Measurements from ENCODE around the gene GNG12.
"Not testable (repeated sequence)": the region's sequence is repeated elsewhere in the genome, so short reads cannot be mapped to it uniquely, and the experiment has no call there.

The GNG12 gene

DNA sequence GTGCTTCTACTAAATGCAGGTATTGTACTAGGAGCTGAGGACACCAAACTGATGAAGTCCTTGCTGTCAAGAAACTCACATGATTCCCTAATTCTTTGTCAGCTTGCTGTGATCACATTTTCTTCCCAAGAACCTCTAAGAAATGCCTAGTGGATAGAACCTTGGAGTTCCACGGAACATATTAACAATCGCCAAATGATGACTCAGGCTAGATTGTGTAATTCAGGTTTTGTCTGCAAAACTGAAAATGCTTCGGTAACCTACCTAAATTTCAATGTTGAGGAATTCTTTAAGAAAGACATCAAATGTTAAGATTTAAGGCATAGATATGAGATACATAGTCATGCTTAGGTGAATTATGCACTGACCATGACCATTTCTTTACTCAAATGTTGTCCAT is 150.0 kb downstream of the GNG12 start:
- no peak for DNase-seq (ENCODE audit: low read depth)

- DNase-seq (ENCODE audit: low read depth) = no peak
These were observed 150.5 kb downstream of the GNG12 start for GRCh38 chr1:67682659-67683197.

GRCh38 chr1:67680486-67680885 is 152.8 kb downstream of the GNG12 start:
- no peak for DNase-seq (ENCODE audit: low read depth)

DNA sequence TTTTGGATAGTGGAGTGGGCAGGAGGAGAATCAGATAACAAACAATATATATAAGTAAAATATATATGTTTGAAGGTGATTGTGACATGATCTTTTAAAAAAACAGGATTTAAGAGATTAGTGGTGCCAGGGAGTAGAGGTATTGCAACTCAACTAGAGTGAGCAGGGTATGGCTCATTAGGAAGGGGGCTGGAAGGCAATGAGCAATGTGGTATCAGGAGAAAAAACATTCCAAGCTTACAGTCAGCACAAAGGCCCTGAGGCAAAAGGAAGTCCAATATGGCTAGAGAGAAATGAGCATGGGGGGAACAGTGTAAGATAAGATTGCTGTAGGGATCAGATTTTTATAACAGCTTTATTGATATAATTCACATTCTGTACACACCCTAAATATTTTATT is 153.6 kb downstream of the GNG12 start:
- DNase-seq (ENCODE audit: low read depth) = no peak

- no peak for DNase-seq (ENCODE audit: low read depth)
These were observed 155.3 kb downstream of the GNG12 start for GRCh38 chr1:67677930-67678329.

GRCh38 chr1:67677408-67677807 is 155.9 kb downstream of the GNG12 start:
- no peak for DNase-seq (ENCODE audit: low read depth)

- no peak for DNase-seq (ENCODE audit: low read depth)
These were observed 156.3 kb downstream of the GNG12 start for GRCh38 chr1:67676946-67677345.

DNA sequence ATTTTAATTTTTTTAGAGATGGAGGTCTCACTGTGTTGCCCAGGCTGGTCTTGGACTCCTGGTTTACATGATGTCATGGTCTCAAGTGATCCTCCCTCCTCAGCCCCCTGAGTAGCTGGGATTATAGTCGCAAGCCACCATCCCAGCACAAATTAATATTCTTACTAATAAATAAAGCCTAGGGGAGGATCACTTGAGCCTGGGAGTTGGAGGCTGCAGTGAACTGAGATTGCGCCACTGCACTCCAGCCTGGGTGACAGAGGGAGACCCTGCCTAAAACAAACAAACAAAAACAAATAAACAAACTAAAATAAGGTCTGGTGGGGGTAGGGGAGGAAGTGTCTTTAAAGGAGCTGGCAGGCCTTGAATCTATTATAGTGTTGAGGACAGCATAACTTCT is 157.0 kb downstream of the GNG12 start:
- DNase-seq (ENCODE audit: low read depth) = no peak

- no peak for DNase-seq (ENCODE audit: low read depth)
These were observed 157.5 kb downstream of the GNG12 start for GRCh38 chr1:67675800-67676199.

GRCh38 chr1:67674260-67675011 is 158.8 kb downstream of the GNG12 start:
- DNase-seq (ENCODE audit: low read depth) = peak; percentile 3

DNA sequence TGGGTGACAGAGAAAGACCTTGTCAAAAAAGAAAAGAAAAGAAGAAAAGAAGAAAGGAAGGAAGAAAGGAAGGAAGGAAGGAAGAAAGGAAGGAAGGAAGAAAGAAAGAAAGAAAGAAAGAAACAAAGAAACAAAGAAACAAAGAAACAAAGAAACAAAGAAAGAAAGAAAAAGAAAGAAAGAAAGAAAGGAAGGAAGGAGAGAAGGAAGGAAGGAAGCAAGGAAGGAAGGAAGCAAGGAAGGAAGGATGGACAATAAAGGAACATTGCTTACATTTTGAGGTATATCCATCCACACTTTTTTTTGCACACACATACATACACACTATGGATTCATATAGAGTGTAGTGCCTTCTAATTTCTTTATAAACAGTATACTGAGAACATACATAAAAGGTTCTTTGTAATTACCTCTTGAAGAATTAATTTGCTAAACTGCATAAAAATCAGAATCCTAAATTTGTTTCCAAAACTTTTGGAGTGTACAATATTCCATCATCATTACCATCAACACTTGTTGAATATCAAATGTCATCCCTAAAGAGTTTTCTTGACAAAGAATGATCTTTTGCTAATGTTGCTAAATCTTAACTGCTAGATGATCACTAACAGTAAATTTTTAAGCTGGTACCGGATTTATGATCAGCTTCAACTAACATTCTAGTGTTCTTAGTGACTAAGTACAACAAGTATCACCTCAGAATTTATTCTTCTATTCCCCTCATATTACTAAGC is 159.6 kb downstream of the GNG12 start:
- DNase-seq (ENCODE audit: low read depth) = no peak

GRCh38 chr1:67672260-67672803 is 160.9 kb downstream of the GNG12 start:
- DNase-seq (ENCODE audit: low read depth) = no peak

DNA sequence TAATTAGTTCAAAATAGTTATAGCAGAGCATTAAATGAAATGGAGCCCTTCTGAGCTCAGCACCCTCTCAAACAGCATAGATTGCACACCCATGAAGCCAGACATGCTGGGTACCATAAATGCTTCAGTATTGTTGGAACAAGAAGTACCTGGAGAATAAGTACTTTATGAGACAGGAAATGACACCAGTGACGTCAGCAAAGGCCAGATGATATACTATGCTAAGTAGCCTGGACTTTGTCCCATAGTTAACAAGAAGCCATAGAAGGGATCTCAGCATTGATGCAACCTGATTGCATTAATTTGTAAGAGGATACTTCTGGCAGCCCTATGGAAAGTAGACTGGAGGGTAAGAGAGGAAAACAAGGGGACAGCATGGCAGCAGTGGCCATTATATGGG is 164.6 kb downstream of the GNG12 start:
- no peak for DNase-seq (ENCODE audit: low read depth)

DNA sequence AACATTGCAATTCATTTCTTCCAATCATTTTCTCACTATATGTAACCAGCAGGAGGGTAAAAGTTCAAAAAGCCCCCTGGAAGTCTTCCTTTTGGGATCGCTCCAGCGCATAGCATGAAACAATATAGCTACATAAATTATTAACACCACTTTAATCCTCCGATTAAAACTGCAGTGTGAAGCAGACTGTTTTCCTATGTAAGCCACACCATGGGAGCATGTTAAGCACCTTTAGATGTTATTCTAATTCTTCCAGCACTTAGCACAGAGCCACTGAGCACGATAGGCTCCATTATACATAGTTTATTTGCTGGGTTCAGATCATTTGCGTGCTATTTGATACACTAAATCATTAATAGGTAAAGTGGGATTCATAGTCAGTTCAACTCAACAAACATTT is 166.6 kb downstream of the GNG12 start:
- no peak for DNase-seq (ENCODE audit: low read depth)

- not testable (repeated sequence) for DNase-seq (ENCODE audit: low read depth)
These were observed 168.0 kb downstream of the GNG12 start for GRCh38 chr1:67665307-67665706.

GRCh38 chr1:67664048-67664447 is 169.2 kb downstream of the GNG12 start:
- no peak for DNase-seq (ENCODE audit: low read depth)

GRCh38 chr1:67662884-67663283 is 170.4 kb downstream of the GNG12 start:
- no peak for DNase-seq (ENCODE audit: low read depth)

DNA sequence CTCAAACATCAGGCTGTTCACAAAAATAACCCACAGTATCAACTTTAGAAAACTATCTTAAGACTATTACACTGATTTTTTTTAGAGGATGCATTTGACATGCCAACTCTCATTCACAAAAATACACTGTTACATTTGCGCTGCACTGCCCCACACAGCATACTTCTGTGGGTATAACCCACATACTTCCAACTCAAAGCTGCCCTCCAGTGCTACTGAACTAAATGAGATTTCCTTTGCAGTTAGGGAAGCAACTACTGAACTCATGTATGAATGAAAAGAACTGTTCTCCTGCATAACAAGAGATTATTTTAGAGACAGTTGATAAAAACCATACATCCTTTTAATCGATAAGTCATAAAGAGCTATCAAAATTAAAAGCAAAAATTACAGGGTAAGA is 174.0 kb downstream of the GNG12 start:
- no peak for DNase-seq (ENCODE audit: low read depth)

DNA sequence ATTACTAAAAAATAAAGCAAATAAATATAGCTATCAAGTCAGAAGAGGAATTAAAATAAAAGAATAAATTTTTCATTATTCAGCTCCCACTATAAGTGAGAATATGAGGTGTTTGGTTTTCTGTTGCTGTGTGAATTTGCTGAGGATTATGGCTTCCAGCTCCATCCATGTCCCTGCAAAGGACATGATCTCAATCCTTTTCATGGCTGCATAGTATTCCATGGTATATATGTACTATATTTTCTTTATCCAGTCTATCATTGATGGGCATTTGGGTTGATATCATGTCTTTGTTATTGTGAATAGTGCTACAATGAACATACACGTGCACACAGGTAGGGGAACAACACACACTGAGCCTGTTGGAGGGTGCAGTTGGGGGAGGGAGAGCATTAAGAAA is 176.1 kb downstream of the GNG12 start:
- not testable (repeated sequence) for DNase-seq (ENCODE audit: low read depth)

GRCh38 chr1:67655581-67655980 is 177.7 kb downstream of the GNG12 start:
- no peak for DNase-seq (ENCODE audit: low read depth)

DNA sequence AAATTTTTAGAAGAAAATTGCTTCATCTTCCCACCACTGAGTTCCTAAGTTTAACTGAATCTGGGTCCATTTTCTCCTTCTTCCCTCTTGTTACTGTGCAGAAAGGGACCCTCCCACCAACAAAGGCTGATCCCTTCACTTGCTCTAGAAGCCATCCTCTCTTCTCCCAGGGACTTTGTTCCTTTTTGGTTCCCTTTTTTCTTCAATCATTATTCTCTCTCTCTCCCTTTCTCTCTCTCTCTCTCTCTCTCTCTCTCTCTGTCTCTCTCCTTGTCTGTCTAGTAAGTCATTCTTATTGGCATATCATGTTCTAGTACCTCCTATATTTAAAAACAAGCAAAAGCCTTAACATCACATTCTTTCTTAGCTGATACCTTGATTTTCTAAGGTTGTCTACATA is 180.0 kb downstream of the GNG12 start:
- DNase-seq (ENCODE audit: low read depth) = no peak

GRCh38 chr1:67652800-67653199 is 180.5 kb downstream of the GNG12 start:
- no peak for DNase-seq (ENCODE audit: low read depth)
